HG03095 (cell line): Measurements from ENCODE around the gene MYH2.

Experiments
- ATAC-seq: cut with Tn5 transposase; IDR thresholded peaks from one replicate; pipeline ENCODE4 v1.9.1; 2021; ENCODE audit warnings: moderate library complexity; ENCODE audit not compliant: unreplicated experiment

MYH2 gene

DNA sequence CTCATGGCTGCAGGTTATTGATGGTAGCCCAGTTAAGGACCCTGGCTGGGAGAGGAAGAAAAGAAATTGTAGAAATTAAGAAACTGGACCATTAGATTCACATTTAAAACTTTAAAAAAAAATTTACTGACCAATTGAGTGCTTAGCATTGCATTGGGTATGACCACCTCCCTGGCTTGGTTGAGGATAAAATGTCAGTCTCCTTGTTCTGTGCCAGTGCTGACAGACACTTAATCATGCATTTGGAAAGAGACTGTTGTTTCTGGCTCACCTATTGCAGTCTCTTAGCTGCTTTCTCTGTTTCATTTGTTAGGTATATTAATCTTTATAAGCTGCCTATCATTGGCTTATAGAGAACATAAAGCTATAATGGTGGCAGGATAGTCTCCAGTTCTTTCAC, 32.8 kb downstream of the MYH2 start:
- ATAC-seq = no peak

DNA sequence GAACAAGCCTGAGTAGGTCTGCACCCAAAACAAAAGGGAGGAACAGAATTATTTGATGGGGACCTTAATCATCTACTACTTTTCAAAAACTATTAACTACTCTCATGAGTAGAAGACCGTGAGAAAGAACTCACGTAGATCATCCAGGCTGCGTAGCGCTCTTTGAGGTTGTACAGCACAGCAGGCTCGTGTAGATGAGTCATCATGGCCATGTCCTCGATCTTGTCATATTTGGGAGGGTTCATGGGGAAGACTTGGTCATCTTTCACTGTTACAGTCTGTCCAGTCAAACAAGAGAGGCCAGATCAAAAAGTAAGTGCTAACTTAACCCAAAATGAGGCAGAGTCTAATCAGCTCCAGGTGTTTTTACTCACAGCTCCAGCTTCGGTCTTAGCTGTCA, 33.4 kb downstream of the MYH2 start:
- no peak for ATAC-seq

DNA sequence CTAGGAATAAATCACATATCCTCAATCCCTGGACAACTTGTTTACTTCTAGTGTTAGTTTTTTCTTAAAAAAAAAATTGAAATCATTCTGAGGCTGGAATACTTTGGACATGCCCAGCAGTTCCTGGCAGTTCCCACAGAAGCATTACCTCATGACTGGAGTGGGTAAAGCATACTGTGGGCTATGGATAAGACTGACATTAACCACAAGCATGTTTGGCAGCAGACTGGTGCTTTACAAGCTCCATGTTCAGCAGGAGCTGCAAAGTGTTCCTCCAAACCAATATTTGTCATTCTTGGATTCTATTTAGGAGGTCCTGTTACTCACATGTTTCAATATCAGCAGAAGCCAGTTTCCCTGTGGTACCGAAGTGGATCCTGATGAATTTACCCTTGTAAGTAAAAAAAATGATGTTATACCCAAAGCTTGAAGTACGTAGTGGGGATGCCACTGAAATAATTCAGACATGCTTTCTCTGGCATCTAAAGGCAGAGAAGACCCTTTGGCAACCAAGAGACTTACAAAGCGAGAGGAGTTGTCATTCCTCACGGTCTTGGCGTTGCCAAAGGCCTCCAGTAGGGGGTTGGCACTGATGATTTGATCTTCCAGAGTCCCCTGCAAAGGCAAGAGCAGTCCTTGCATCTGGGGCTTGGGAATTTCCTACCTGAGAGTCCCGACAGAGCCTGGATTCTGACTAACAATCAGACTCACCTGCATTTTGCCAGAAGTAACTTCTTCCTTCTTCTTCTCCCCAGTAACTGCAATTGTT, 36.0 kb downstream of the MYH2 start:
- no peak for ATAC-seq

DNA sequence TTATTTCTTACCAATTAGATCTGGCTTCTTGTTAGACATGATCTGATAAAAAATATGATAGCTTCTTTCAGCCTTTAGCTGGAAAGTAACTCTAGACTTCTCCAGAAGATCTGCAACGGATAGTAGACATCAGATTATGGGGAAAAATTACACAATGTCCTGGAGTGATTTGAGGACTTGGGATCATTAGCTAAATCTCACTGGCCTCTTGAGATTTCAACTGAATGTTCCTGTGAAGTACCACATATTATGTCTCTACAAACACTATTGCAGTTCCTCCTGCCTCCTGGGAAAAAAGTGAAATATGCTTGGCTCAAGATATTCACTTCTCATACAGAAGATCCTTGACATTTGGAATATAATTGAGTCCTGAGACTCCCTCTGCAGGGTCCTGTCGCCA, 36.6 kb downstream of the MYH2 start:
- no peak for ATAC-seq

DNA sequence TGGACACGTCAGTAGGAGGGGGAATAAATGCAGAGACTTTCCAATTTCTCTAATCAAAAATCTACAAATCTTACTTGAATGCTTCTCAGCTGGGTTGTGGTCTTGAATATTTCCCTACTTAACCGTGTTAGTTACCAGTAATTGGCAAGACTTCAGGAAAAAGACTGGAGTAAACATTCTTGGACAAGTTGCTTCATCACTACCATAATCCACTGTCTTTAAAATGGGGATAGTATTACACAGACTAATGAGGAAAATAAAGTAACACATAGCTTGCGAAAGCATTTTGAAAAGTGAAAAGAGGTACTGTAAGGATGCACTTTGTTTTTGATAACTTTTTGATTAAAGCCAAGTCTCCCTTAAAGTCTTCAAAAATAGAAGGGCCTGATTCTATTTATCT, 49.5 kb downstream of the MYH2 start:
- no peak for ATAC-seq

DNA sequence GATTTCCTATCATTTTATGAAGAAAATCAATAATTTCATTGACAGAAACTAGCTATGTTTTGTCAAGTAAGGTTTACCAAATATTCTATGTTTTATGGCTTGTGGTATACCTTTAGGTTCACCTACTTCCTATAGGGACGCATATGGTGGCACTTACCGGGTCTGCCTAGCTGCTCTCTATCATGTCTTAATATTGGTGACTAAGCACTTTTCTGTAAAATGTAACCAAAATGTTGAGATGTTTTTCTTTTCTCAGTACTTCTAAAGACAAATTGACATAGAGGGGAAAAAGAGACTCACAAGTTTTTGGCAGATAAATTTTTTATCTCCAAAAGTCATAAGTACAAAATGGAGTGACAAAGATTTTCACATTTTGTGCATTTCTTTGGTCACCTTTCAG, 57.5 kb downstream of the MYH2 start:
- ATAC-seq = no peak

DNA sequence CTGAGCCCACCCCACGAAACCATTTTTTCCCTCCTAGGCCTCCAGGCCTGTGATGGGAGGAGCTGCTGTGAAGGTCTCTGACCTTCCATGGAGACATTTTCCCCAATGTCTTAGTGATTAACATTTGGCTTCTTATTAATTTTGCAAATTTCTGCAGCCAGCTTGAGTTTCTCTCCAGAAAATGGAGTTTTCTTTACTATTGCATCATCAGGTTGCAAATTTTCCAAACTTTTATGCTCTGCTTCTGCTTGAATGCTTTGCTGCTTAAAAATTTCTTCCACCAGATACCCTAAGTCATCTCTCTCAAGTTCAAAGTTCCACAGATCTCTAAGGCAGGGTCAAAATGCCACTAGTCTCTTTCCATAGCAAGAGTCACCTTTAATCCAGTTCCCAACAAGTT, 67.2 kb downstream of the MYH2 start:
- no peak for ATAC-seq

DNA sequence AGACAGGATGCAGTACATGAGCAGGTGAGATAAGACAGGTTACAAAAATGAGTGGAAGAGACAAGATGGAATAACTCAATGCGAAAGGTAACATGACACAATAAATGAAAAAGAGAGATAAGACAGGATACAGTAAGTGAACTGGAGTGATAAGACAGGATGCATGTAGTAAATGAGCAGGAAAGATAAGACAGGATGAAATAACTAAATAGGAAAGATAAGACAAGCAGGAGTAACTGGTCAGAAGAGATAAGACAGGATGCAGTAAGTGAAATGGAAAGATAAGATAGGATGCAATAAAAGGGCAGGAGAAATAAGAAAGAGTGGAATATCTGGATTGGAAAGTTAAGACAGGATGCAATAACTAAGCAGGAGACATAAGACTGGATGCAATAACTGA, 71.8 kb downstream of the MYH2 start:
- ATAC-seq = no peak

DNA sequence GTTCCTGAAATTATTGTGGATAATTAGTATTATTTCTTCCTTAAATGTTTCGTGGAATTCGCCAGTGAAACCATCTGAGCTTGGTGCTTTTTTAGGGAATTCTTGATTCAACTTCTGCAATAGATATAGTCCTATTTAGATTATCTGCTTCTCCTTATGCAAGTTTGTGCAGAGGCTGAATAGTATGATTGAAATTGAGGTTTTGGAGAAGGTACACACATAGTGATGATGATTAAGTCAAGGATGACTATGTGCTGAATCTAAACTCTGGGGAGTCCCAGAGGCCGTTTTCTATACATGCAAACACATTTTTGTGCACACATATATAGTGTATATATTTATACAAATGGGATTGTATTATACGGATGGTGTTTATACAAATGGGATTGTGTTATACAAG, 74.9 kb downstream of the MYH2 start:
- no peak for ATAC-seq

DNA sequence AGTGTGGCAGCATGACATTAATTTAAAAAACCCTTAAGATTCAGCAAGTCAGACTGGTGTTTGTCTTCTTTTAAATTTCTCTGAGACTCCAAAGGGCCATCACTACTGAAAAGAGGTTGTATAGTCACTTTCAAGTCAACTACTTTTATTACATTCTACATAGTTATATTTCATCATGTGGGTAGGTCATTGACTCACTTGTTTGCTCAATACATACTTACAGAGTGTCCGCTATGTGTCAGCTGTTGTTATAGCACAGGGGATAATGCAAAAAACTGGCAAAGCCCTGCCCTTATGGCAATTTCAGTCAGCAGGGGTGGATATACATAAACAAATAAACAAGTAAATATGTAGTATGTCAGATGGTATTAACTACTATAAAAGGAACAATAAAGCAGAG, 77.6 kb downstream of the MYH2 start:
- no peak for ATAC-seq
